ENCODE data around the gene PCNA. TPM values are rescaled to one million over a fixed set of nuclear protein-coding genes. Genes with fewer than 3 reads are reported as not detected.

The PCNA gene
- 63.5 and 109 TPM in 2 replicates for total RNA-seq

GRCh38 chr20:5119435-5120184 lies at the start of gene PCNA:
Gene PCNA, minus strand, starts transcription at chr20:5119958. Its CDS starts 160 bp downstream, at chr20:5119798.

DNA sequence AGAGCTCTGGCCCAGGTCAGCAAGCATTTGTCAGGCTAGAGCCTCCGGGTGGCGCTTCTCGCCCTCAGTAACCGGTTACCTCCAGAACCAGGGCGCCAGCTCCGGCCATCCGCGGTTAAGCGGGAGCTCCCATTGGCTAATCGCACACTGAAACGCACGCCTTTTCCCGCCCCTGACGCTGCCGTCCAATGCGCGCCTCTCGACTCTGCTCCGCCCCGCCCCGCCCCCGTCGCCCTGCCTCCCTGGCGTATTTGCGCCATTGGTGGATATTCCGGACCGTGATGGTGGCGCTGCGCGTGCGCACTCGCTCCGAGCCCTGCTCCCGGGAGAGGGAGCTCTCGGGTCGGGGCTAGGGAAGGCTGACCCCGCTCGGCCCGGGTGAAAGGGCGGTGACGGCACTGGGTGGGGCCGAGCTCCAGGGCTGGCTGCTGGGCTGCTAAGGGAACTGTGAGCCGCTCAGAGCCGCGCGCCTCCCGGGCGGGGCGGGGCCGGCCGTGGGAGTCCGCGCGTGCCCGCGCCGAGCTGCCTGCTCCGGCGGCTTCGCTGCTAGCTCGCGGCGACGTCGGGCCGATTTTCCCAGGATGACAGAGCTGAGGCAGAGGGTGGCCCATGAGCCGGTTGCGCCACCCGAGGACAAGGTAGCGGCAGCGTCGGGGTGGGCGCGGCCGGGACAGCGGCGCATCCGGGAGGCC lies 6.9 kb upstream of the PCNA start, which contains the start of gene CDS2:
Gene CDS2 (plus strand): TSS at position 497 of the 692 bp plus-strand sequence. CDS start 85 bp downstream, at position 582.

Small RNAs within 50 kb of the gene (small RNA-seq; reads per million reads assigned to genes)
- not detected for gene RF00019
- not detected for gene RF00568
- gene RNA5SP474 = 7.1 reads per million, percentile 92 among the genes with 10 or more reads in this experiment

Other genes with a start within 250 kb of the PCNA start
- gene SLC23A2, start 118.4 kb downstream of the PCNA start, total RNA-seq = 26.1 and 30.2 TPM in 2 replicates
- gene TMEM230, start 6.9 kb downstream of the PCNA start, total RNA-seq = 149 and 166 TPM in 2 replicates
- 39.5 and 40.6 TPM in 2 replicates for gene CDS2, start 7.0 kb upstream of the PCNA start, total RNA-seq
- gene PROKR2, start 197.0 kb upstream of the PCNA start, total RNA-seq = not detected in 2 replicates

All from articular chondrocyte of knee joint (primary cell).